Measurements from ENCODE around the gene NBAS.
"Not testable (repeated sequence)": the region's sequence is repeated elsewhere in the genome, so short reads cannot be mapped to it uniquely, and the experiment has no call there.

Gene NBAS

GRCh38 chr2:15485949-15486348 lies 75.2 kb downstream of the NBAS start:
- in situ Hi-C loops (cut with HindIII; ENCODE audit: low sequenced_read_pairs), result no loop called here

GRCh38 chr2:15481000-15481399 lies 80.1 kb downstream of the NBAS start:
- in situ Hi-C loops (cut with HindIII; ENCODE audit: low sequenced_read_pairs), result no loop called here

GRCh38 chr2:15480552-15480951 lies 80.6 kb downstream of the NBAS start:
- in situ Hi-C loops (cut with HindIII; ENCODE audit: low sequenced_read_pairs), result no loop called here

GRCh38 chr2:15472876-15473275 lies 88.3 kb downstream of the NBAS start:
- in situ Hi-C loops (cut with HindIII; ENCODE audit: low sequenced_read_pairs), result no loop called here

GRCh38 chr2:15472133-15472532 lies 89.0 kb downstream of the NBAS start:
- in situ Hi-C loops (cut with HindIII; ENCODE audit: low sequenced_read_pairs), result no loop called here

GRCh38 chr2:15471606-15472005 lies 89.5 kb downstream of the NBAS start:
- in situ Hi-C loops (cut with HindIII; ENCODE audit: low sequenced_read_pairs), result no loop called here

- in situ Hi-C loops (cut with HindIII; ENCODE audit: low sequenced_read_pairs), result no loop called here
Measured at GRCh38 chr2:15460112-15460620, 101.0 kb downstream of the NBAS start.

- in situ Hi-C loops (cut with HindIII; ENCODE audit: low sequenced_read_pairs), result no loop called here
Measured at GRCh38 chr2:15458277-15458676, 102.9 kb downstream of the NBAS start.

GRCh38 chr2:15457868-15458267 lies 103.3 kb downstream of the NBAS start:
- in situ Hi-C loops (cut with HindIII; ENCODE audit: low sequenced_read_pairs), result no loop called here

- in situ Hi-C loops (cut with HindIII; ENCODE audit: low sequenced_read_pairs), result no loop called here
Measured at GRCh38 chr2:15456352-15456751, 104.8 kb downstream of the NBAS start.

GRCh38 chr2:15450808-15451207 lies 110.3 kb downstream of the NBAS start:
- in situ Hi-C loops (cut with HindIII; ENCODE audit: low sequenced_read_pairs), result no loop called here

- in situ Hi-C loops (cut with HindIII; ENCODE audit: low sequenced_read_pairs), result no loop called here
Measured at GRCh38 chr2:15449556-15450236, 111.4 kb downstream of the NBAS start.

- in situ Hi-C loops (cut with HindIII; ENCODE audit: low sequenced_read_pairs), result no loop called here
Measured at GRCh38 chr2:15448250-15448839, 112.8 kb downstream of the NBAS start.

GRCh38 chr2:15447381-15447780 lies 113.8 kb downstream of the NBAS start:
- in situ Hi-C loops (cut with HindIII; ENCODE audit: low sequenced_read_pairs), result no loop called here

- in situ Hi-C loops (cut with HindIII; ENCODE audit: low sequenced_read_pairs), result no loop called here
Measured at GRCh38 chr2:15446961-15447360, 114.2 kb downstream of the NBAS start.

- in situ Hi-C loops (cut with HindIII; ENCODE audit: low sequenced_read_pairs), result no loop called here
Measured at GRCh38 chr2:15445891-15446562, 115.1 kb downstream of the NBAS start.

GRCh38 chr2:15439768-15440524 lies 121.2 kb downstream of the NBAS start:
- in situ Hi-C loops (cut with HindIII; ENCODE audit: low sequenced_read_pairs), result not testable (repeated sequence)

- in situ Hi-C loops (cut with HindIII; ENCODE audit: low sequenced_read_pairs), result not testable (repeated sequence)
Measured at GRCh38 chr2:15439366-15439765, 121.8 kb downstream of the NBAS start.

- in situ Hi-C loops (cut with HindIII; ENCODE audit: low sequenced_read_pairs), result no loop called here
Measured at GRCh38 chr2:15436195-15436594, 124.9 kb downstream of the NBAS start.

- in situ Hi-C loops (cut with HindIII; ENCODE audit: low sequenced_read_pairs), result no loop called here
Measured at GRCh38 chr2:15435474-15435873, 125.7 kb downstream of the NBAS start.

GRCh38 chr2:15432642-15433256 lies 128.4 kb downstream of the NBAS start:
- in situ Hi-C loops (cut with HindIII; ENCODE audit: low sequenced_read_pairs), result no loop called here

All from DLD1 (cell line).